Neural progenitor cell (in vitro differentiated cells): ENCODE measurements around the gene ANKDD1B.

Experiments used
- CTCF ChIP-seq: fragments of 200-600 bp; sonication (generic); IDR thresholded peaks from 2 replicates; pipeline ENCODE4 v1.5.1; 2017; ENCODE audit warnings: antibody characterized with exemption, mild to moderate bottlenecking
- EZH2 ChIP-seq: fragments of 200-600 bp; sonication (generic); IDR thresholded peaks from 2 replicates; pipeline ENCODE4 v1.6.1; 2017; ENCODE audit warnings: antibody characterized with exemption, mild to moderate bottlenecking, moderate library complexity

GRCh38 chr5:75654693-75655295, 43.5 kb downstream of the ANKDD1B start:
- TF ChIP-seq CTCF = no peak
- no peak for TF ChIP-seq EZH2
